HG03064 (cell line): ENCODE data around the gene AGAP9.
"Not testable (repeated sequence)": the region's sequence is repeated elsewhere in the genome, so short reads cannot be mapped to it uniquely, and the experiment has no call there.

Experiments used
- ATAC-seq: cut with Tn5 transposase; IDR thresholded peaks from one replicate; pipeline ENCODE4 v1.9.1; 2021; ENCODE audit warnings: low read depth; ENCODE audit not compliant: unreplicated experiment

AGAP9 gene

DNA sequence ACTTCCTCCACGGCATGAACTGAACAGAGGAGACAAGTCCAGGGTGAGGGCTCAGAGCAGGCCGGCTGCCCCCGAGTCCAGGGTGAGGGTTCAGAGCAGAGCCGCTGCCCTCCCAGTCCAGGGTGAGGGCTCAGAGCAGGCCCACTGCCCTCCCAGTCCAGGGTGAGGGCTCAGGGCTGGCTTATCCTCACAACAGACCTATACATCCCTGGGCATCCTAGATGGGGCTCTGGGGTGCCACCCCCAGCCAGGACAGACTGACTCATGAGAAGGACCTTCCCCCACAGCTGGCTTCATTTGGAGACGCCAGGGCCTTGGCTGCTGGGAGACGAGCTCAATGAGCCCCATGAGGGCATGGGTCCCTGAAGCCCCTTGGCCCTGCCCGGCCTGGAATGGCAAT is 33.8 kb downstream of the AGAP9 start:
- not testable (repeated sequence) for ATAC-seq

DNA sequence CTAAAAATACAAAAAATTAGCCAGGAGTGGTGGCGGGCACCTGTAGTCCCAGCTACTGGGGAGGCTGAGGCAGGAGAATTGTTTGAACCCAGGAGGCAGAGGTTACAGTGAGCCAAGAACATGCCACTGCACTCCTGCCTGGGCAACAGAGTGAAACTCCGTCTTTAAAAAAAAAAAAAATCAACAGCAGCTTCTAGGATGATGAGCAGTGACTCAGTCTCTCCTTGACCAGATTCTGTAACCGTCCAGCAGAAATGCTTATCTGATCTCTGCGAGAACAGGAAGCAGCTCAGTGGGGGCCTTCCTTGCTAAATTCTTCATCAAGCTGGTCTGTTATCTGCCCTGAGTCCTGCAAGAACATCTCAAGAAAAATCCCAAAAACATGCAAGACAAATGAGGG is 37.5 kb downstream of the AGAP9 start:
- not testable (repeated sequence) for ATAC-seq

DNA sequence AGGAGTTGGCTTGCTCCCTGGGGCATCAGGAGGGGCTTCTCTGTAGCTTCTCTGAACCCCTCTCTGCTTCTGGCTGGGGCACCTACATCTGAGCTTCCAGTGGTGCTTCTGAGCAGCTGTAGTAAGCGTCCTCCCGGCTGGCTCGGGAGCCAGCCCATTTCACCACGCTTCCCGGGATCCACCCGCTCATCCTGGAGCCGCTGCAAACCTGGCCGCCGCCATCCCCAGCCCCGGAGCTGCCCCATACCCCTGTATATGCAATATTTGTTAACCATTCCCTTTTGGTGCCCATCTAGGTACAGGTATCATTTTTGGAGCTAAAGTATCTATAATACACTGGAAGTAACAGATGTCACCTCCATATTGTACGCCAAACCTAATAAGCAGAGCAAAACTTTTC is 38.7 kb downstream of the AGAP9 start:
- ATAC-seq, result not testable (repeated sequence)

DNA sequence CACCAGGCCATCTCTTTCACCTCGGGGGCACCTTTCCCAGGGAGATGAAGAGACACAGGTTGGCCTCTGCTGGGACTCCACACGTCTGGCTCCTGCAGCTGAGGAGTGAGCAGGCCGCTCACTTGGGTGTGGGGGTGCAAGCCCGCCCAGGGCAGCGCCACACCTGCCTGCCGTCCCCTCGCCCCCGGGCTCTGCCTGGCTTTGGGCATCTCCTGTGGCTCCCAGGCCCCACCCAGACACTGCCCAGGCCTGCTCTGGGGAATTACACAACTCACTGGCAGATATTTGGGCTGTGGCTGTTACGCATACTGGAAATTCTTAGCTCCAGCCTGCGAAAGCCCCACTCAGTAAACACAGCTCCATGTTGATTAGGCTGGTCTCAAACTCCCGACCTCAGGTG is 39.5 kb downstream of the AGAP9 start, which contains the start of gene ANXA8:
Gene ANXA8 (minus strand): TSS at position 193 of the 400 bp plus-strand sequence. CDS start 182 bp downstream, at position 11.
- not testable (repeated sequence) for ATAC-seq

DNA sequence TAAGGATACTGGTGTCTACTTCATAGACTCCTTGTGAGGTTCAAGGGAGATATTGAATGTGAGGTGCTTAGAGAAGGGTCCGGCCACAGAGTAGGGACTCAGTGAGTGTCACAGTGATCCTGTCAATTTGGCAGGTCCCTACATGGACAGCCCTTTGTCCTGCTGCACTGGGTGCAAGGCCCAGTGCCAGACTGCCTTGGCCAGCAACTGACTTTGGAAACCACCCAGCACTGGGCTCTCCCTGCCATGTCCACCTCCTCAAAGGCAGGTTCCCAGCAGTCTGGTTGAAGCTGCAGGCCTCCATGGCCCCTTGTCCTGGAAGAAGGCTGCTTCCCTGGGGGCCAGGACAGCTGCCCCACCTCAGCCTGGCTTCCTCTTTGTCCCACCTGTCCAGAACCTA is 41.1 kb downstream of the AGAP9 start:
- not testable (repeated sequence) for ATAC-seq

DNA sequence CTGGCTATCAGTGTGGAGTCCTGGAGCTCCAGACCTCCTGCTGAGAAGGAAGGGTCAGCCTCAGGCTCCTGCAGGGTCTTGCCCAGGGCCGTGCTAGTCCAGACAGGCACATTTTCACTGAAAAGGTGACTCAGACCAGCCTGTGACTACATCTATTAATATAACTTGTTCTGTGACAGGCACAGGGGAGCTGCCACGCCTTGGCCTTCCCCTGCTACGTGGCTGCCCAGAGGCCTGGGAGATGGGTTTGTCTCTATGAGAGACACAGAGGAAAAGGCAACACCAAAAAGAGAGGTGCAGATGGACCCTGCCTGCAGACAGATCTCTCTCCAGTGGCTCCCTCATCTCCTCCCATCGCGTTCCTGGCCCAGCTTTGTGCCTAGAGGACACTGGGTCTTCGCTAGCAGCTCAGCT is 41.7 kb downstream of the AGAP9 start:
- not testable (repeated sequence) for ATAC-seq

DNA sequence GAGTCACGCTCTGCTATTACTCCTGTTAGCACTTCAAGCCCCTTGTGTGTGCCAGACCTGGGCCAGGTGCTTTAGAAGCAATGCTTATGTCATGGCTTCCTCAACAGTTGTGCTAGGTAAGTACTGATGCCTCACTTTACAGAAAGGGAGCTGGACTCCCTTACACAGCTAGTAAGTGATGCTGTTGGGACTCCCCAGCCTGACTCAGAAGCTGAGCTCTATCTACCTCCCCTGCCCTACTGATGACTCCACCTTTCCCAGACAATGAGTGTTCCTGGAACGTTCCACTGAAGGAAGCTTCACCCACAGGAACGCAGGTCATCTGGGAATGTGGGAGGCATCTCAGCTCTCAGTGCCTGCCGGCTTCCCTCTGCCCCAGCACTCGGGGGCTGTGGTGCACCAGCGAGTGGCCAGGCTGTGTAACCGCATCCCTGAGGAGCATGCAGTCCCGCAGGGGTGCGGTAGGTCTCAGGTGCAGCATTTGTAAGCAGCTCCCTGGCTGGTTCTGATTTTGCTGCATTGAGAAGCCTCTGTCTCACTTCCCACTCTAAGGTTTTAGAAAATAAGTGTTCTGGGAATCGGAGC is 42.2 kb downstream of the AGAP9 start:
- not testable (repeated sequence) for ATAC-seq

DNA sequence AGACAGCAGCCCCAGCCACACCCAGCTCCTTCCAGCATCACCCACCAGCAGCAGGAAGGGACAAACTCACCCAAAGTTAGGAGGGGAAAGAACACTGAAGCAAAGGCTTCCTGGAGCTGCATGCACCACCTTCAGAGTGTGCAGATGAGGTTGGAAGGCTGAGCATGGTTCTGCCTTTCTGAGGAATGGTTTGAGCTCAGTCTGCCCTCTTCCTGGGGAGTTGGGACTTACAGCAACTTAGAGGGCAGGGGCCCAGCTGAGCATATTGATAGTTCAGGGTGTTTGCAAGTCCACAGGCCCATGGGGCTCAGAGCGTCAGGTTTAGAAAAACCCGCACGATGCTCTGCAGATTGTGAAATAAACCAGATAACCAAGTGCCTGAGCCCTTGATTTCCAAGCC is 43.3 kb downstream of the AGAP9 start:
- not testable (repeated sequence) for ATAC-seq

DNA sequence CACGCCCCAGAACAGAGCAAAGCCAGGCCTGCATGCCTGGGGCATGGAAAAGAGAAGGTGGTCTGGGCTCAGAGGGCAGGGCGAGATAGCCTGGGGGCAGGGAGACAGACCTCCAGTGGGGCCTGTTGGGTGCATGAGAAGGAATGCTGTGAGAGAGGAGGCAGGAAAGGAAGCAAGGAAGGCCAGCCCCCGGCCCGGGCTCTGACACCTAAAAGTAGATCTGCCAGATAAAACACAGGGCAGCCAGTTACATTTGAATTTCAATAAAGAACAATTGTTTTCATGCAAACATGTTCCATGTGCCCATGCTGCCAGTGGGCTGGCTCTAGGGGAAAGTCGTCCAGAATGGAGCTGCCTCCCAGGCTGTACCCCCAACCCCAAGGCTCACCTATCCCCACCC is 45.3 kb downstream of the AGAP9 start:
- ATAC-seq, result not testable (repeated sequence)

DNA sequence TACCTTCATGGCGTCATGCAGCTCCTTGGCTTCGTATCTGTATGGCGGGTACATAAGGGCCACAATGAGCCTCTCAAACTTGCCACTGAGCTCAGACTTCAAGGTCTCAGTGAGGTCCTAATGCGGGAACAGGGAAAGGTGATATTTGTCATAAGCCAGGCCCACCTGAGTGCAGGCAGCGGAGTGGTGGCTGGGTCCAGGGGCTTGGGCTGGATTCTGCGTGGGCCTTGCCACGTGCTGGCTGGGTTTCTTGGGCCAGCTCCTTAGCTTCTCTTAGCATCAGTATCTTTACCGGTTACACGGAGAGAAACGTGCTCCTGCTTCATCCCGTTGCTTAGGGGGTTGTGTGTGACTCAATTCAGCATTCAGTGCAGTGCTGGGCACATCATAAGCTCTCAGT is 46.4 kb downstream of the AGAP9 start:
- not testable (repeated sequence) for ATAC-seq

DNA sequence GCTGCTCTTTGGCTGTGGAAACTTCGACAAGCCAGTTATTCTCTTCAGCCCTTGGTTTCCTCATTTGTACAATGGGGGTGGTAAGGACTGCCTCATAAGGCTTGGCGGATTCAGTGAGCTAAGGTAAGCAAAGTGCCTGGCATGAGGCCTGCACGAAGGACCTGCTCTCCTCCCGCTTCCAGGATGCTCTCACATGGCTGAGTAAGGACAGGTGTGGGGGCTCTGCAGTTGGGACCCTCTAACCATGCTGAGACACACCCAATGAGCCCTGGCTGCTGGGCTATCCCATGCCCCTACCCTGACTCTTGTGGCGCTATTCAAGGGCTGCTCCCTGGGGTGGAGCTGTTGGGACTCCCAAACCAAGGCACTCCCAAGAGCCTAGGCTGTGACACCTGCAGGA is 48.3 kb downstream of the AGAP9 start:
- ATAC-seq, result not testable (repeated sequence)

DNA sequence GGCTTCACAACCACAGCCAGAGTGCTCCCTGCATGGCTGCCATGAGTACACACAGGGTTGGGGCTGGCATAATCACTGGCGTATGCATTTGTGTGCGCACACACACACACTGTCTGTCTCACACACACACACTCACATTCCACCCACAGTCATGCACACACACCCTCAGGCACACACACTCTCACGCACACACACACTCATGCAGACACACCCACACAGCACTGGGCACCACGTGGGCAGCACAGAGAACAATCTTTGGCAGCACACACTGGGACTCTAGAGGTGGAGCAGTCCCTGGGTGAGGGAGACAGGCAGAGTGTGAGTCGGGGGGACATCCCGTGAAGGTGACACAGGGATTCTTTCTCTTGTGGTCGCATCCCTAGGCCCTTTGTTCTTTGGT is 49.9 kb downstream of the AGAP9 start:
- not testable (repeated sequence) for ATAC-seq

DNA sequence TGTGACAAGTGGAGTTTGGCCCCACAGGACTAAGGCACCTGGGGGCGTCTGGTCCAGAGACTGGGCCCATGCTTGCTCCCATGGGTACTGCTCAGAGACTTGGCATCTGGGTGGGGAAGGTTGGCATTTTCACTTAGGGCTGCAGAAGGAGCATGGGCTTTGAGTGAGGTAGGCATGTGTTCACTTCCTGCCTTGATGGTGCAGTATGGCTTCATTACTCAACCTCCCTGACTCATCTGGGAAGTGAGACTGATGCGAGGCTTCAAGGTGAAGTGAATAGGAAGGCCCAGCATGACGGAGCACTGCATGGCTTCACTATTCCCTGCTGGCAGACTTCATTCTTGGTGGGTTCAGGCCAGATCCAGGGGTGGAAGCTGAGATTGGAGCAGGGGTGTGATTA is 50.8 kb downstream of the AGAP9 start:
- peak; percentile 75 for ATAC-seq

DNA sequence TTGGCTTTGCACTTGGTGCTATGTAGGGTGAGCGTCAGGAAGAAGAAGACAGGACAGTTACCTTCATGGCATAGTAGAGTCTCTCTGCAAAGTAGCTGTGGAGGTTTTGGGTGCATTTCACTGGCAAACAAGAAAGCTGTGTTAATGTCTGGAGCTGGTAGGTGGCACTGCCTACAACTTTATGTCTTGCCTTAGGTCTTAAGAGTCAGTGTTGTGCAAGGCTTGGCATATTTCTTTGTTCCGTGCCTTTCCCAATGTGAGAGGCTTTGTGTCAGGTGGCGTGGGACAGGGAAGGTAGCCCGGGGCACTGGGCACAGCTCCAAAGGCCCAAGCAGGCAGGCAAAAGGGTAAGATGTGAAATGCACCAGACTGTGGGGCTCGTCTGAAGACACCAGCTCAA is 51.4 kb downstream of the AGAP9 start:
- not testable (repeated sequence) for ATAC-seq

DNA sequence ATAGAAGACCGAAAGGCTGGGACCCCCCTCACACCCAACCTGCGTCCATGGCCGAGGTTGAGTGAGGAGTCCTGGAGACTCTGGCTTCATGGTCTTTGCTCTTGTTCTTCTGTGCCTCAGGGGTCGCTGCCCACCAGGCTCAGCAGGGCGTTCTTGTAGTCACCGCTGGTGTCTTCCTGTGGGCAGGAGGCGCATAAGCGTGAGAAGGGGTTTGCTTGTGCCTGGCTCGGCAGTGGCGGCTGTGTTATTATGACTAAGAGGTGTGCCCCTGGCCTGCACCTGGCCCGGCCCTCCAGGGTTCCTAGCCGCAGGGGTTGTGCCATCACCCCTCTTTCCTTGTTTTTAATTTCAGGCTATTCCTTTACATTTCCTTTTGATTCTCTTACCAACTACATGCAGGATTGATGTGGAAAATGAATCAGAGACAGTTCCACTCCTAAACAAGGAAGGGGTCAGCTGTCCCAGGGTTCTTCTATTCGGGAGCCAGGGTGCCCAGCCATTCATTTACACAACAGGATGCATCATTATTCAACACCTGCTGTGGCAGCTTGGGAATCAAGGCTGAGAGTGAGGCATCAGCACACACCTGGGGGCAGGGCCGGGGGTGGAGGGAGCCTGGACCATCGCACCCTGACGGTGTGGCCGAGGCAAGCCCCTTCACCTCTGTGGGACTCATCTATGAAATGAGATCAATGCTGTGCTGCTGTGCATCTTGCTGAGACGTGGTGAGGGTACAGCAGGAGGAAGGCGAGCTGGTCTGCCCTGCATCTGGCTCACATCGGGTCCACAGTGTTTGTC is 54.5 kb downstream of the AGAP9 start:
- not testable (repeated sequence) for ATAC-seq

DNA sequence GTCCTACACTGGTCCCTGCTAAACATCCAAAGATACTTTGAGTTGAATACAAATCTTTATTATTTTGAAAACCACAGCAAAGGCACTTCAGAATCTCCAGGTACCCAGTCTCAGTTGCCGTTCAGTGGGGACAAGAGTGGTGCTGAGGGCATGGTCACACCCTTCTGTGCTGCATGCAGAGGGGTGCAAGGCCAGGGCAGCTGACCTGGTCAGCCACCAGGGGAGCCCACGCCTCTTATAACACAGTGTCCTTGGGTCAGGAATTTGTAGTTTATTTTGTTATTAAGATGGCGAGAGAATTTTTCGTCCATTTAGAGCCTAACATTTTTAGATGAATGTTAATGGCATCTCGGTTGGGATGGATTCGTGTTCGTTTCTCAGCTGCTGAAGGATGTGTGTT is 55.5 kb downstream of the AGAP9 start:
- not testable (repeated sequence) for ATAC-seq

DNA sequence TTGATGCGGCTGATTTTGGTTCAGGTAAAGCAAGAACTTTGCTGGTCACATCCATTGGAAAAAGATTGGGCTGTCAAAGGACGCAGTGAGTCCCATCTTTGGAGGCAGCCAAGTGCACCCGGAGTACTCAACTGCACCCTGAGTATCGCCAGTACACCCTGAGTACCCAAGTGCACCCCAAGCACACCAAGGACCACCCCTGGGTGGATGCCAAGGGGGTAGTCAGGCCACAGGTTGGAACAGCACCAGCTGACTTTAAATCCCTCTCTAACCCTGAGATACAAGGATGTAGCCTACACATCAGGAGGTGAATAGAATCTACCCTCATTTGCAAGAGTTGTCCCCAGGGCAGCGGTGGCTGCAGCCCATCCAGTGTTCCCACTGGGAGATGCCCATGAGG is 56.0 kb downstream of the AGAP9 start:
- not testable (repeated sequence) for ATAC-seq

DNA sequence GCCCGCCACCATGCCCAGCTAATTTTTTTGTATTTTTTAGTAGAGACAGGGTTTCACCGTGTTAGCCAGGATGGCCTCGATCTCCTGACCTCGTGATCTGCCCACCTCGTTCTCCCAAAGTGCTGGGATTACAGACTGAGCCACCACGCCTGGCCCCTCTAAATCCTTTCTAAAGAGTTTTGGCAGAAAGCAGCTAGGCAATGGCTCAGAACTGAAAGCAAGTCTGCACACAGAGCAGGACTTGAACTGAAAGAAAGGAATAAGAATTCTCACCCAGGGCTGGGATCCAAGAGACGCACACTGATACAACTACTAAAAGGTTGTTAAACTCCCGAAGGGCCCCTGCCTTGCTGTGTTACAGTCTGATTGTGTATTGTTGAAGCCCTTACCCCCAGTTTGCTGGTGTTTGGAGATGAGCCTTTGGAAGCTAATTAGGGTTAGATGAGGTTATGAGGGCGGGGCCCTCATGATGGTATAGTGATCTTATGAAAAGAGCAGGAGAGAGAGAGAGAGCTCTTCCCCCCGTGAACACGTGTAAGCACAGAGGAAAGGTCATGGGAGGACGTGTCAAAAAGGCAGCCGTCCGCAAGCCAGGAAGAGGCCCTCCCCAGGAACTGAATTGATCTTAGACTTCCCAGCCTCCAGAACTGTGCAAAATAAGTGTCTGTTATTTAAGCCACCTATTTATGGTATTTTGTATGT is 58.1 kb downstream of the AGAP9 start:
- ATAC-seq, result not testable (repeated sequence)

DNA sequence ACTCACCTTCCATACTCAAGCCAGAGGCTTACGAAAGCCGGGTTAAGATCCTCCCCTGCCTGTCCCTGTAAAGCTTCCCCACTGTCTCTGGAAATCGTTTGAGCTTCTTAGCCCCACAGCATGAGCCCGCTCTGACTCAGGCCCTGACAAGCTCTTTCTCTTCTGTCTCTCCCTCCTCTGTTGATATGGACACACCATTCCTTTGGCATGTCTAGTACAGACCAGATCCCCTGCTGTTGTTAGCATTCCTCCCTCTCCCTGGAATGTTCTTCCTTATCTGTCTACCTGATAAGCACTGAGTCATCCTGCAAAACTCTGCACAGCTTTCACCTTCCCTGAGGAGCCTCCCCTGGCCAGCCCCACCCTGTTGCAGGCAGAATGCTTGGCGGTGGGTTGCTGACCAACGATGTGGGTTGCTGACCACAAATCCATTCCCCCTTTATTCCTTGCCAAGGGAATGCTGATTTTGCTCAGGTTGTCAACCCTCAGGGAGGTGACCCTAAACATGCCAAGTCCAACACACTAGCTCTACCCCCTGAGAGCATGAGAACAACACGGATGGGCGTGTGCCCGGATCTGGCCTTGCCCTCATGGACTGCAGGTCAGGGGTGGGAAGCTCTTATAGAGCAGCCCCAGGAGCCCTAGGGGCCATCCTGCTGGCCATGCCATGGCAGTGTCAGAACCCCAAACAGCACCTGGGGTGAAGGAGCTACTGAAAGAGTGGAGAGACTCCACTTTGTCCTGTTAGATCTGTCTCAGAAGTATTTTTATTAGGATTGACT is 60.7 kb downstream of the AGAP9 start:
- ATAC-seq, result not testable (repeated sequence)

DNA sequence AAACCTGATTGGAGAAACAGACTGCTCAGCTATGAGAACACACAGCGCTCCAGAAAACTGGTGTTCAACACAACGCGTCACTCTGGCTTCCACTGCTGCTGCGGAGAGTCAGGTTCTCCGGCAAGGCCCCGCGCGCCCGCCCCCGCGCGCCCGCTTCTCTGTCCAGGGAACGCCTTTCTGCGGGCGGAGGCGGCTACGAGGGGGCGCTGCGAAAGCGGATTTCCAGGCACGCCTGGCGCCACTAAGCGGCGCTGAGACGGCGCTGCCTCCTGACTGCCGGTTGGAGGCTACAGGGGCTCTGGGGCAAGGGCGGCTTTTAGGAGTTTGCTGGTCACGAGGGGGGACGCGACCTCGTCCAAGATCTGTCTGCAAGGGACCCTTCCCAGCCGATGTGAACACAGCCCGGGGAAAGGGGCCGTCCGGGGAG is 62.2 kb downstream of the AGAP9 start:
- not testable (repeated sequence) for ATAC-seq
